CD4-positive, alpha-beta T cell treated with Interleukin-2 at 100 ng/mL for 4 hours (primary cell): ENCODE measurements around the gene ITPR3.
"Not testable (repeated sequence)": the region's sequence is repeated elsewhere in the genome, so short reads cannot be mapped to it uniquely, and the experiment has no call there.

ENCODE experiments used
- DNase-seq: peaks from one replicate; pipeline ENCODE4 v3.0.0-alpha.2; 2020; ENCODE audit warnings: low spot score

The ITPR3 gene

GRCh38 chr6:33591424-33592032 lies 29.6 kb upstream of the ITPR3 start:
- no peak for DNase-seq

GRCh38 chr6:33592280-33592594 lies 28.9 kb upstream of the ITPR3 start:
- no peak for DNase-seq

- peak; percentile 44 for DNase-seq
Measured at GRCh38 chr6:33592595-33593413, 28.3 kb upstream of the ITPR3 start.

- no peak for DNase-seq
Measured at GRCh38 chr6:33593414-33593727, 27.8 kb upstream of the ITPR3 start.

GRCh38 chr6:33595001-33595846 lies 25.9 kb upstream of the ITPR3 start:
- DNase-seq, result no peak

- DNase-seq, result not testable (repeated sequence)
Measured at GRCh38 chr6:33596894-33597293, 24.2 kb upstream of the ITPR3 start.

GRCh38 chr6:33597551-33598322 lies 23.4 kb upstream of the ITPR3 start:
- DNase-seq, result no peak

GRCh38 chr6:33599413-33599938 lies 21.6 kb upstream of the ITPR3 start:
- DNase-seq, result no peak

- no peak for DNase-seq
Measured at GRCh38 chr6:33600761-33601160, 20.4 kb upstream of the ITPR3 start.

- DNase-seq, result no peak
Measured at GRCh38 chr6:33602180-33602579, 18.9 kb upstream of the ITPR3 start.

- DNase-seq, result no peak
Measured at GRCh38 chr6:33604941-33605854, 15.9 kb upstream of the ITPR3 start.

GRCh38 chr6:33606642-33607041 lies 14.5 kb upstream of the ITPR3 start:
- DNase-seq, result no peak

- no peak for DNase-seq
Measured at GRCh38 chr6:33607126-33607783, 13.9 kb upstream of the ITPR3 start.

GRCh38 chr6:33607784-33608161 lies 13.3 kb upstream of the ITPR3 start:
- peak; percentile 45 for DNase-seq

- DNase-seq, result no peak
Measured at GRCh38 chr6:33609019-33609418, 12.1 kb upstream of the ITPR3 start.

GRCh38 chr6:33609528-33609927 lies 11.6 kb upstream of the ITPR3 start:
- no peak for DNase-seq

GRCh38 chr6:33610067-33610466 lies 11.1 kb upstream of the ITPR3 start:
- no peak for DNase-seq

GRCh38 chr6:33610779-33611732 lies 10.1 kb upstream of the ITPR3 start:
- DNase-seq, result no peak

- DNase-seq, result no peak
Measured at GRCh38 chr6:33613146-33613794, 7.9 kb upstream of the ITPR3 start.
